Measurements from ENCODE around the gene TOP1.

DNA sequence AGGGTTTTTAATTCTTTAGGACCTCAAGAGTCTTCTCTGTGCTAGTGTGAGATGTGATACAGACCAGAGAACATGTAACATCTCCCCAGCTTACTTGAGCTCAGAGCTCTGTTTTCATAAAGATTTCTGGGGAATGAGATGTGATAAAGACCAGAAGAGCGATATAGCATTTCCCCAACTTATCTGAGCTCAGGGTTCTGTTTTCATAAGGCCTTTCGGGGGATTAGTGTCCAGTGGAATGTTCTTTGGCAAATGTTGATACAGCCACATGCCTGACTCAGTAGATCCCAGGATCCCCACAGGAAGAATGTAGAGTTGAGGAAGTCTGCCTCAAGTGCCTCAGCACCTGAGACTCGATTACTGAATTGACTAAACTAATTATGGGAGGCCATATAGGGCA is 18.7 kb upstream of the TOP1 start:
- TF ChIP-seq, protein P1, sequence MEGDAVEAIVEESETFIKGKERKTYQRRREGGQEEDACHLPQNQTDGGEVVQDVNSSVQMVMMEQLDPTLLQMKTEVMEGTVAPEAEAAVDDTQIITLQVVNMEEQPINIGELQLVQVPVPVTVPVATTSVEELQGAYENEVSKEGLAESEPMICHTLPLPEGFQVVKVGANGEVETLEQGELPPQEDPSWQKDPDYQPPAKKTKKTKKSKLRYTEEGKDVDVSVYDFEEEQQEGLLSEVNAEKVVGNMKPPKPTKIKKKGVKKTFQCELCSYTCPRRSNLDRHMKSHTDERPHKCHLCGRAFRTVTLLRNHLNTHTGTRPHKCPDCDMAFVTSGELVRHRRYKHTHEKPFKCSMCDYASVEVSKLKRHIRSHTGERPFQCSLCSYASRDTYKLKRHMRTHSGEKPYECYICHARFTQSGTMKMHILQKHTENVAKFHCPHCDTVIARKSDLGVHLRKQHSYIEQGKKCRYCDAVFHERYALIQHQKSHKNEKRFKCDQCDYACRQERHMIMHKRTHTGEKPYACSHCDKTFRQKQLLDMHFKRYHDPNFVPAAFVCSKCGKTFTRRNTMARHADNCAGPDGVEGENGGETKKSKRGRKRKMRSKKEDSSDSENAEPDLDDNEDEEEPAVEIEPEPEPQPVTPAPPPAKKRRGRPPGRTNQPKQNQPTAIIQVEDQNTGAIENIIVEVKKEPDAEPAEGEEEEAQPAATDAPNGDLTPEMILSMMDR (IDR thresholded peaks at IDR 0.05), result no peak
- TF ChIP-seq EZH2phosphoT487 (IDR thresholded peaks at IDR 0.05) (no peak), EZH2 (IDR thresholded peaks at IDR 0.05) (no peak)

Measured in neural progenitor cell (in vitro differentiated cells).